ENCODE measurements around the gene MRPL48.

The MRPL48 gene

DNA sequence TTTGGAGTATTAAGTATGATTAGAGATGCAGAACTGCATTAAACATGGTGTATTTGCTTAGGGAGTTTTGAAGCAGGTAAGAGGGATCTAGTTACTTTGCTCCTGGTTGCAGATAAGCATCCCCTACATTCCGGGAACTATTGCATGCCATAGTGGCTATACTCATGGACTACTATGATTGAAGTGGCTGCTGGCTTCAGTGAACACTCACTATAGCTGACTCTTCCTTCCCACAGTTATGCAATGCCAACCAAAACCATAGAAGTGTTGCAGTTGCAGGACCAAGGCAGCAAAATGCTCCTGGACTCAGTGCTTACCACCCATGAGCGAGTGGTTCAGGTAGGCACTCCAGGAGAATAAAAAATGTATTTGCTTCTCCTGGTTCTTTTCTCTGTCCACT lies 72.0 kb downstream of the MRPL48 start:
- Histone ChIP-seq H3K9me3 (replicated peaks in 1 of 2; ENCODE audit: control insufficient read depth in 2 of 2, insufficient read depth in 1 of 2, low read depth in 1 of 2, low read length in 2 of 2) (no peaks in the 10 kb centered on the region), H3K14ac (ENCODE audit: low read length) (no peak overlapping the region), H2BK5ac (ENCODE audit: low read length) (no peak overlapping the region), H3K18ac (ENCODE audit: low read length) (no peak overlapping the region), H3K9ac (ENCODE audit: low read depth, low read length, poor library complexity) (no peak overlapping the region), H3K23ac (ENCODE audit: low read depth, low read length, poor library complexity) (no peak overlapping the region), H3K27me3 (ENCODE audit: control insufficient read depth in 3 of 3, insufficient read depth in 3 of 3, low read depth in 1 of 3, low read length in 3 of 3) (no peaks in the 10 kb centered on the region), H2BK120ac (ENCODE audit: low read depth, low read length) (no peak overlapping the region), H4K8ac (ENCODE audit: low read depth, low read length) (no peak overlapping the region), H3K4me3 (ENCODE audit: low read length in 2 of 2) (no peak overlapping the region), H3K4me2 (ENCODE audit: insufficient read depth, low read length, poor library complexity, severe bottlenecking) (no peak overlapping the region), H3K36me3 (replicated peaks in 1 of 2; ENCODE audit: control insufficient read depth in 2 of 2, insufficient read depth in 2 of 2, low read length in 2 of 2) (peaks cover 4 to 44% of the 10 kb centered on the region in 2 donors), H3K4me1 (ENCODE audit: control insufficient read depth in 2 of 2, insufficient read depth in 1 of 2, low read depth in 1 of 2, low read length in 2 of 2) (peaks cover 0 to 7% of the 10 kb centered on the region in 2 donors), H2BK15ac (ENCODE audit: low read length) (no peak overlapping the region), H2AK5ac (ENCODE audit: low read depth, low read length) (no peak overlapping the region), H3K27ac (replicated peaks; ENCODE audit: low read length) (no peak overlapping the region), H3K4ac (ENCODE audit: low read length) (no peak overlapping the region), H3K79me1 (ENCODE audit: low read depth, low read length) (no peaks in the 10 kb centered on the region), H2AFZ (ENCODE audit: low read length) (no peak overlapping the region), H2BK12ac (ENCODE audit: low read length) (no peak overlapping the region), H4K91ac (ENCODE audit: low read depth, low read length, poor library complexity) (no peak overlapping the region)
- WGBS, 2 donors (ENCODE audit: extremely low coverage in 2 of 2, insufficient read length in 2 of 2, insufficient replicate concordance in 1 of 2) = no CpG with 5 or more reads among the region's 2 CpGs
- no peak for DNase-seq (ENCODE audit: low spot score)

DNA sequence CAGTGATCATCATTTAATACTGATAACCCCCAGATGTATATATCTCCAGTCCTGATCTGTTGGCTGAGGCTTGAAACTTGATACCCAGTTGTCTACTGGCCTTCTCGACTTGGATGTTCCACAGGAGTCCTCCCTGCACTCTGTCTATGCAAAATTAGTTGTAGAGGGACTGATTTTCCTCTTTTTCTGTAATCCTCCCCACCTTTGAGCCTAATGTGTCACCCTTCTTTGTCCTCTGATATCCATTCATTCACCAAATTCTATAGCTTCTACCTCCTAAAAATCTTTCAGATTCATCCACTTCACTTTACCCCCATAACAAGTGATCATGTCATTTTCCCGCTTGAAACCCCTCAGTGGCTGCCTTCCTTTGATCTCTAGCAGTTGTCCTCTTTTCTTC lies 72.5 kb downstream of the MRPL48 start:
- Histone ChIP-seq H2BK12ac (ENCODE audit: low read length) (no peak overlapping the region), H3K4me1 (ENCODE audit: control insufficient read depth in 2 of 2, insufficient read depth in 1 of 2, low read depth in 1 of 2, low read length in 2 of 2) (peaks cover 0 to 7% of the 10 kb centered on the region in 2 donors), H3K9me3 (replicated peaks in 1 of 2; ENCODE audit: control insufficient read depth in 2 of 2, insufficient read depth in 1 of 2, low read depth in 1 of 2, low read length in 2 of 2) (no peaks in the 10 kb centered on the region), H3K4ac (ENCODE audit: low read length) (no peak overlapping the region), H2BK5ac (ENCODE audit: low read length) (no peak overlapping the region), H4K8ac (ENCODE audit: low read depth, low read length) (no peak overlapping the region), H3K4me3 (ENCODE audit: low read length in 2 of 2) (no peak overlapping the region), H3K4me2 (ENCODE audit: insufficient read depth, low read length, poor library complexity, severe bottlenecking) (no peak overlapping the region), H3K36me3 (replicated peaks in 1 of 2; ENCODE audit: control insufficient read depth in 2 of 2, insufficient read depth in 2 of 2, low read length in 2 of 2) (peaks cover 4 to 44% of the 10 kb centered on the region in 2 donors), H3K9ac (ENCODE audit: low read depth, low read length, poor library complexity) (no peak overlapping the region), H2AK5ac (ENCODE audit: low read depth, low read length) (no peak overlapping the region), H2AFZ (ENCODE audit: low read length) (no peak overlapping the region), H2BK15ac (ENCODE audit: low read length) (no peak overlapping the region), H3K18ac (ENCODE audit: low read length) (no peak overlapping the region), H4K91ac (ENCODE audit: low read depth, low read length, poor library complexity) (no peak overlapping the region), H3K27ac (replicated peaks; ENCODE audit: low read length) (no peak overlapping the region), H3K23ac (ENCODE audit: low read depth, low read length, poor library complexity) (no peak overlapping the region), H2BK120ac (ENCODE audit: low read depth, low read length) (no peak overlapping the region), H3K27me3 (ENCODE audit: control insufficient read depth in 3 of 3, insufficient read depth in 3 of 3, low read depth in 1 of 3, low read length in 3 of 3) (no peaks in the 10 kb centered on the region), H3K79me1 (ENCODE audit: low read depth, low read length) (no peaks in the 10 kb centered on the region), H3K14ac (ENCODE audit: low read length) (no peak overlapping the region)
- WGBS, 2 donors (ENCODE audit: extremely low coverage in 2 of 2, insufficient read length in 2 of 2, insufficient replicate concordance in 1 of 2) = no CpG with 5 or more reads among the region's 2 CpGs
- no peak for DNase-seq (ENCODE audit: low spot score)

DNA sequence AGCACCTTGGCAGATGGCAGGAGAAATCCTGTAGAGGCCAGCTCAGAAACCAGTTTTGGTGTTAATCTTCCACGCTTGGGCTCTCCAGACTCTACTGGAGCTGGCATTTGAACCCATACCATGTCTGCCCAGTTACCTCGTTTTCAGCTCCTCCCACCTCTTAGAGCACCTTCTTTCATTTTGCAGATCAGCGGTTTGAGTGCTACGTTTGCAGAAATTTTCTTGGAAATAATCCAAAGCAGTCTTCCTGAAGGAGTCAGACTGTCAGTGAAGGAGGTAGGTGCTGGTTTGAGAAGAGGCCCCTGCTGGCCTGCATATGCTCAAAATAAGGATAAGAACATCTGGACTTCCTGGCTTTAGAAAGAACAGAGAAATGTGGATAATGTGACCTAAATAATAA lies 75.3 kb downstream of the MRPL48 start:
- Histone ChIP-seq H4K91ac (ENCODE audit: low read depth, low read length, poor library complexity) (no peak overlapping the region), H2BK5ac (ENCODE audit: low read length) (no peak overlapping the region), H3K4me2 (ENCODE audit: insufficient read depth, low read length, poor library complexity, severe bottlenecking) (no peak overlapping the region), H3K36me3 (replicated peaks in 1 of 2; ENCODE audit: control insufficient read depth in 2 of 2, insufficient read depth in 2 of 2, low read length in 2 of 2) (peaks cover 6 to 50% of the 10 kb centered on the region in 2 donors), H3K4me1 (ENCODE audit: control insufficient read depth in 2 of 2, insufficient read depth in 1 of 2, low read depth in 1 of 2, low read length in 2 of 2) (no peaks in the 10 kb centered on the region), H3K23ac (ENCODE audit: low read depth, low read length, poor library complexity) (no peak overlapping the region), H3K27ac (replicated peaks; ENCODE audit: low read length) (no peak overlapping the region), H3K4me3 (ENCODE audit: low read length in 2 of 2) (no peak overlapping the region), H3K4ac (ENCODE audit: low read length) (no peak overlapping the region), H3K9ac (ENCODE audit: low read depth, low read length, poor library complexity) (no peak overlapping the region), H2AK5ac (ENCODE audit: low read depth, low read length) (no peak overlapping the region), H3K79me1 (ENCODE audit: low read depth, low read length) (no peaks in the 10 kb centered on the region), H4K8ac (ENCODE audit: low read depth, low read length) (no peak overlapping the region), H2AFZ (ENCODE audit: low read length) (no peak overlapping the region), H2BK120ac (ENCODE audit: low read depth, low read length) (no peak overlapping the region), H3K18ac (ENCODE audit: low read length) (no peak overlapping the region), H2BK12ac (ENCODE audit: low read length) (no peak overlapping the region), H2BK15ac (ENCODE audit: low read length) (no peak overlapping the region), H3K9me3 (replicated peaks in 1 of 2; ENCODE audit: control insufficient read depth in 2 of 2, insufficient read depth in 1 of 2, low read depth in 1 of 2, low read length in 2 of 2) (no peaks in the 10 kb centered on the region), H3K27me3 (ENCODE audit: control insufficient read depth in 3 of 3, insufficient read depth in 3 of 3, low read depth in 1 of 3, low read length in 3 of 3) (no peaks in the 10 kb centered on the region), H3K14ac (ENCODE audit: low read length) (no peak overlapping the region)
- WGBS, 2 donors (ENCODE audit: extremely low coverage in 2 of 2, insufficient read length in 2 of 2, insufficient replicate concordance in 1 of 2) = no CpG with 5 or more reads among the region's 4 CpGs
- DNase-seq (ENCODE audit: low spot score) = no peak

DNA sequence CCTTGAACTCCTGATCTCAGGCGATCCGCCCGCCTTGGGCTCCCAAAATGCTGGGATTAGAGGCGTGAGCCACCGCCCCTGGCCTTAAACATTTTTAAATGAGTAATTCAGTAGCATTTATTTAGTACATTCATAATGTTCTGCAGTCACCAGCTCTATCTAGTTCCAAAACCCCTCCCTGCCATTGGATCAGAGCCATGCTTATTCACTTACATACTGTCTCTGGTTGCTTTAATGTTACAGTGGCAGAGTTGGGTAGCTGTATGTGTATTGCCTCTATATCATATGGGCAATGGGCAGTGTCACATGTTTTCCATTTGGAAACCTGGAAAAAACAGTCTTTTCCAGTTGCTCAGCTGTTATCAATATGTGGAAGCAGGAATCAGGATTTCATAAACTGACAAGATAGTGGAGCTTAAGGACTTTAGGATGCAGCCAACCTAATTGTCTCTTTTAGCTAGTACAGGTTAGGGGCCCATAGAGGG lies 78.5 kb downstream of the MRPL48 start:
- Histone ChIP-seq H3K18ac (ENCODE audit: low read length) (no peak overlapping the region), H4K8ac (ENCODE audit: low read depth, low read length) (no peak overlapping the region), H3K4me2 (ENCODE audit: insufficient read depth, low read length, poor library complexity, severe bottlenecking) (no peak overlapping the region), H2AK5ac (ENCODE audit: low read depth, low read length) (no peak overlapping the region), H3K36me3 (replicated peaks in 1 of 2; ENCODE audit: control insufficient read depth in 2 of 2, insufficient read depth in 2 of 2, low read length in 2 of 2) (peaks cover 8 to 61% of the 10 kb centered on the region in 2 donors), H3K27me3 (ENCODE audit: control insufficient read depth in 3 of 3, insufficient read depth in 3 of 3, low read depth in 1 of 3, low read length in 3 of 3) (no peaks in the 10 kb centered on the region), H4K91ac (ENCODE audit: low read depth, low read length, poor library complexity) (no peak overlapping the region), H3K23ac (ENCODE audit: low read depth, low read length, poor library complexity) (no peak overlapping the region), H3K27ac (replicated peaks; ENCODE audit: low read length) (no peak overlapping the region), H3K14ac (ENCODE audit: low read length) (no peak overlapping the region), H3K9ac (ENCODE audit: low read depth, low read length, poor library complexity) (no peak overlapping the region), H3K9me3 (replicated peaks in 1 of 2; ENCODE audit: control insufficient read depth in 2 of 2, insufficient read depth in 1 of 2, low read depth in 1 of 2, low read length in 2 of 2) (no peaks in the 10 kb centered on the region), H3K4me1 (ENCODE audit: control insufficient read depth in 2 of 2, insufficient read depth in 1 of 2, low read depth in 1 of 2, low read length in 2 of 2) (no peaks in the 10 kb centered on the region), H3K4me3 (ENCODE audit: low read length in 2 of 2) (no peak overlapping the region), H2BK15ac (ENCODE audit: low read length) (no peak overlapping the region), H2BK120ac (ENCODE audit: low read depth, low read length) (no peak overlapping the region), H3K4ac (ENCODE audit: low read length) (no peak overlapping the region), H3K79me1 (ENCODE audit: low read depth, low read length) (no peaks in the 10 kb centered on the region), H2BK12ac (ENCODE audit: low read length) (no peak overlapping the region), H2BK5ac (ENCODE audit: low read length) (no peak overlapping the region), H2AFZ (ENCODE audit: low read length) (no peak overlapping the region)
- WGBS, 2 donors (ENCODE audit: extremely low coverage in 2 of 2, insufficient read length in 2 of 2, insufficient replicate concordance in 1 of 2) = no CpG with 5 or more reads among the region's 5 CpGs
- no peak for DNase-seq (ENCODE audit: low spot score)
